Measurements from ENCODE around the gene PIGU. TPM values are rescaled to one million over a fixed set of nuclear protein-coding genes. Genes with fewer than 3 reads are reported as not detected.

PIGU gene
- total RNA-seq, 1 donor from 2014 or later, result 5.5 TPM

- Histone ChIP-seq H3K4me3 (ENCODE audit: low read depth, low read length) (no peak overlapping the region), H3K27me3 (ENCODE audit: control insufficient read depth, insufficient read depth, low read length) (no peaks in the 10 kb centered on the region), H3K36me3 (ENCODE audit: control insufficient read depth, insufficient read depth, low read length) (peaks cover 3% of the 10 kb centered on the region)
- DNase-seq (ENCODE audit: low read depth) (no peak), FAIRE-seq (no peak)
- no peak for TF ChIP-seq CTCF (IDR thresholded peaks at IDR 0.05; ENCODE audit: insufficient read depth, low read length, severe bottlenecking)
These were observed 43.9 kb downstream of the PIGU start for GRCh38 chr20:34632870-34633452.

GRCh38 chr20:34629904-34630303 lies 47.0 kb downstream of the PIGU start:
- no peak overlapping the region for H3K4me3 ChIP-seq (ENCODE audit: low read depth, low read length)
- DNase-seq (ENCODE audit: low read depth) (no peak), FAIRE-seq (no peak)
- H3K36me3 ChIP-seq (ENCODE audit: control insufficient read depth, insufficient read depth, low read length), result peaks cover 3% of the 10 kb centered on the region
- no peaks in the 10 kb centered on the region for H3K27me3 ChIP-seq (ENCODE audit: control insufficient read depth, insufficient read depth, low read length)
- no peak for TF ChIP-seq CTCF (IDR thresholded peaks at IDR 0.05; ENCODE audit: insufficient read depth, low read length, severe bottlenecking)

GRCh38 chr20:34629342-34629741 lies 47.5 kb downstream of the PIGU start:
- peaks cover 1% of the 10 kb centered on the region for H3K36me3 ChIP-seq (ENCODE audit: control insufficient read depth, insufficient read depth, low read length)
- no peak for FAIRE-seq
- no peaks in the 10 kb centered on the region for H3K27me3 ChIP-seq (ENCODE audit: control insufficient read depth, insufficient read depth, low read length)
- TF ChIP-seq CTCF (IDR thresholded peaks at IDR 0.05; ENCODE audit: insufficient read depth, low read length, severe bottlenecking), result no peak
- no peak for DNase-seq (ENCODE audit: low read depth)
- no peak overlapping the region for H3K4me3 ChIP-seq (ENCODE audit: low read depth, low read length)

- DNase-seq (ENCODE audit: low read depth) (peak; percentile 68), FAIRE-seq (no peak)
- TF ChIP-seq CTCF (IDR thresholded peaks at IDR 0.05; ENCODE audit: insufficient read depth, low read length, severe bottlenecking), result no peak
- no peaks in the 10 kb centered on the region for H3K36me3 ChIP-seq (ENCODE audit: control insufficient read depth, insufficient read depth, low read length)
- no peaks in the 10 kb centered on the region for H3K27me3 ChIP-seq (ENCODE audit: control insufficient read depth, insufficient read depth, low read length)
- no peak overlapping the region for H3K4me3 ChIP-seq (ENCODE audit: low read depth, low read length)
These were observed 48.9 kb downstream of the PIGU start for GRCh38 chr20:34628026-34628425.

GRCh38 chr20:34627458-34627857 lies 49.4 kb downstream of the PIGU start:
- no peak for TF ChIP-seq CTCF (IDR thresholded peaks at IDR 0.05; ENCODE audit: insufficient read depth, low read length, severe bottlenecking)
- FAIRE-seq, result no peak
- no peaks in the 10 kb centered on the region for H3K36me3 ChIP-seq (ENCODE audit: control insufficient read depth, insufficient read depth, low read length)
- DNase-seq (ENCODE audit: low read depth), result no peak
- H3K4me3 ChIP-seq (ENCODE audit: low read depth, low read length), result no peak overlapping the region
- no peaks in the 10 kb centered on the region for H3K27me3 ChIP-seq (ENCODE audit: control insufficient read depth, insufficient read depth, low read length)

GRCh38 chr20:34626992-34627391 lies 49.9 kb downstream of the PIGU start:
- Histone ChIP-seq H3K36me3 (ENCODE audit: control insufficient read depth, insufficient read depth, low read length) (no peaks in the 10 kb centered on the region), H3K27me3 (ENCODE audit: control insufficient read depth, insufficient read depth, low read length) (no peaks in the 10 kb centered on the region), H3K4me3 (ENCODE audit: low read depth, low read length) (no peak overlapping the region)
- peak; percentile 5 for DNase-seq (ENCODE audit: low read depth)
- TF ChIP-seq CTCF (IDR thresholded peaks at IDR 0.05; ENCODE audit: insufficient read depth, low read length, severe bottlenecking), result no peak
- FAIRE-seq, result no peak
